OCI-LY7 (cell line): ENCODE data around the gene ACTL9.

Experiments used
- CTCF ChIP-seq: fragments of 200-600 bp; sonication (generic); conservative IDR thresholded peaks from 2 replicates; pipeline ENCODE4 v1.5.1; 2014; ENCODE audit warnings: mild to moderate bottlenecking, antibody characterized with exemption, low read length, moderate library complexity, mixed read lengths
- EZH2phosphoT487 ChIP-seq: fragments of 200-600 bp; sonication (generic); IDR thresholded peaks from 2 replicates; pipeline ENCODE4 v1.6.1; 2018; ENCODE audit warnings: low read depth, borderline replicate concordance, mild to moderate bottlenecking, mixed run types, antibody characterized with exemption, low read length, moderate library complexity, mixed read lengths

GRCh38 chr19:8664671-8665057 is 33.9 kb downstream of the ACTL9 start:
- TF ChIP-seq CTCF (no peak), EZH2phosphoT487 (no peak)
